Stimulated activated naive CD8-positive, alpha-beta T cell treated with anti-CD3 and anti-CD28 coated beads, Interleukin-15, amount 100 ng/mL, for 72 hours (primary cell): ENCODE results near the gene CAMK2B.
"Not testable (repeated sequence)": the region's sequence is repeated elsewhere in the genome, so short reads cannot be mapped to it uniquely, and the experiment has no call there.

Source experiments
- ATAC-seq: fragments of 150-1000 bp; cut with Tn5 transposase; 2 replicates; pipeline ENCODE4 v1.10.0; 2021; ENCODE audit warnings: mild to moderate bottlenecking, moderate library complexity
- DNase-seq, 2 donors: peaks; one replicate each; pipeline ENCODE4 v3.0.0; 2021 to 2022
- H3K27ac Mint-ChIP-seq, 2 donors: one replicate each; pipeline ENCODE4 v1.8.0; 2022; ENCODE audit warnings: mild to moderate bottlenecking in 2 of 2, mixed read lengths in 2 of 2, moderate library complexity in 2 of 2
- H3K27me3 Mint-ChIP-seq: one replicate; pipeline ENCODE4 v1.8.0; 2022; ENCODE audit warnings: mixed read lengths
- H3K4me1 Mint-ChIP-seq: one replicate; pipeline ENCODE4 v1.8.0; 2022; ENCODE audit warnings: mild to moderate bottlenecking, mixed read lengths
- H3K4me3 Mint-ChIP-seq, 2 donors: one replicate each; pipeline ENCODE4 v1.8.0; 2022; ENCODE audit warnings: mild to moderate bottlenecking in 2 of 2, mixed read lengths in 2 of 2, moderate library complexity in 1 of 2
- H3K9me3 Mint-ChIP-seq, 2 donors: one replicate each; pipeline ENCODE4 v1.8.0; 2022; ENCODE audit warnings: mixed read lengths in 2 of 2

CAMK2B gene

DNA sequence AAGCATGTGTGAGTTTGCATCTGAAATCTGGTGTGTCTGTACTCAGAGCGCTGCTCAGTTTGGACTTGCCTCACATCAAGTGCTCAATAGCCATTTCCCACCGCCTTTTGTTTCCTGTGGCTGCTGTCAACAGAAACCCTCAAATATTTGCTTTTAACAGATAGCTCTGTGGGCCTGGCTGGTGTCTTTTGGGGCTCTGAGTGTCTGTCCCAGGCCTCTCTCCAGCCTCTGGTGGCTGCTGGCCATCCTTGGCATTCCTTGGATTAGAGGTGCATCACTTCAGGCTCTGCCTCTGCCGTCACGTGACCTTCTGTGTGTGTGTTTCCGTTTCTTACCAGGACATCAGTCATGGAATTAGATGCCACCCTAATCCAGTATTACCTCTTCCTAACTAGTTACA is 115.3 kb downstream of the CAMK2B start:
- H3K4me3 Mint-ChIP-seq: no peak overlapping the region
- peaks cover 11% of the 10 kb centered on the region for H3K4me1 Mint-ChIP-seq
- H3K27ac Mint-ChIP-seq: peak overlapping the region in 1 of 2 donors; percentile 40
- H3K27me3 Mint-ChIP-seq: no peaks in the 10 kb centered on the region
- no peaks in the 10 kb centered on the region for H3K9me3 Mint-ChIP-seq
- ATAC-seq: no peak
- no peak for DNase-seq

- no peak for ATAC-seq
- H3K9me3 Mint-ChIP-seq: no peaks in the 10 kb centered on the region
- peaks cover 15% of the 10 kb centered on the region for H3K4me1 Mint-ChIP-seq
- no peaks in the 10 kb centered on the region for H3K27me3 Mint-ChIP-seq
- no peak for DNase-seq
- H3K27ac Mint-ChIP-seq: no peak overlapping the region
- H3K4me3 Mint-ChIP-seq: no peak overlapping the region
Observed at GRCh38 chr7:44208085-44208484, 117.3 kb downstream of the CAMK2B start.

GRCh38 chr7:44206008-44206407 is 119.4 kb downstream of the CAMK2B start:
- DNase-seq: no peak
- Mint-ChIP-seq H3K27ac (no peak overlapping the region), H3K27me3 (no peaks in the 10 kb centered on the region), H3K4me1 (peaks cover 28% of the 10 kb centered on the region), H3K9me3 (no peaks in the 10 kb centered on the region), H3K4me3 (no peak overlapping the region)
- no peak for ATAC-seq

DNA sequence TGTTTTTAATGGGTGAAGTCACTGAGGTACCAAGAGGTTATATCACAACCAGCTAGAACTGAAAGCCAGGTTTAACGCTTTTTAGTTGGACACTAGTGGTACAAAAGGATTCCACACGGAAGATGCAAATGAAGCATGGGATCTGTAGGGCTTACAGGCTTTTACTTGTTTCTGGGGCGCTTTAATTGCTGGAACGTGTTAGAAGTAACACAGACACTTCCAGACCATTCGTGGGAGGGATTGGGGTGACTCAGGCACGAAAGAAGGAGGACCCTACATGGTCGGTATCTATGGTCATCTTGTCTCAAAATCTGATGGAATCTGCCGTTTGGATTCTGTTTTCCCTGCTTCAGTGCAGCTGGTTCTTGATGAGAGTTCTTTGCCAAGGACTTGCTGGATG is 123.6 kb downstream of the CAMK2B start:
- Mint-ChIP-seq H3K27ac (peak overlapping the region; percentile 78 to 96), H3K4me3 (peak overlapping the region; percentile 85 to 93), H3K9me3 (no peaks in the 10 kb centered on the region), H3K27me3 (peaks cover 8% of the 10 kb centered on the region), H3K4me1 (peaks cover 31% of the 10 kb centered on the region)
- no peak for ATAC-seq
- DNase-seq: no peak

DNA sequence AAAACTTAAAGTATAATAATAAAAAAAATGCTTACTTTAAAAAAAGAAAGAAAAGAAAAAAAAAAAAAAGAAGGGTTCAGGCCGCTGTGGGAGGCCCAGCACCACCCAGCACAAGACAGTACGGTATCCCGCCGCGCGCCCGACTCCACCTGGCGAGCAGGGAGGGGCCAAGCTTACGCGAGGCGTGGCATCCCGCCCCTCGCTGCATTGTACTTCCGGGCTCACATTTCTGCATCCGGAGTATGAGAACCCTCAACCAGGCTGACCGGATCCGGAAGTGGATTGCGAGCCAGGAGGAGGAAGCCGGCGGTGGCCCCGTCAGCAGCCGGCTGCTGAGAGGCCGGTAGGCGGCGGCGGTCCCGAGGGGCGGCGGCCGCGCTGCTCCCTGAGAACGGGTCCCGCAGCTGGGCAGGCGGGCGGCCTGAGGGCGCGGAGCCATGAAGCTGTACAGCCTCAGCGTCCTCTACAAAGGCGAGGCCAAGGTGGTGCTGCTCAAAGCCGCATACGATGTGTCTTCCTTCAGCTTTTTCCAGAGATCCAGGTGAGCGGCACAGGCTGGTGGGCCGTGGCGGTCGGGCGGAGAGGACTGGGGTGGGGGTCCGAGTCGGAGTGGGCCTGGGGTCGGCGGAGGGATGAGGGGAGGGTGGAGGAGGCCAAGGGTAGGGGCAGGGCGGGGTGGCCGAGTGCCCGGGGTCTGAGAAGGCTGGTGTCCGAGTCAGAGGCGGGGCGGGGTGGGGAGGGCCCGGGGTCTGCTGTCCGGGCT is 124.5 kb downstream of the CAMK2B start, which contains the start of gene YKT6:
TSS of gene YKT6 (plus strand) at position 280 of the 763 bp plus-strand sequence. CDS start at position 438, 158 bp downstream.
- H3K4me3 Mint-ChIP-seq: peak within 1 kb of the TSS; percentile 85 to 93
- peak; percentile 91 to 97 for DNase-seq
- H3K27ac Mint-ChIP-seq: peak within 1 kb of the TSS; percentile 94 to 96
- peak; percentile 99 for ATAC-seq
- H3K9me3 Mint-ChIP-seq: no peaks in the 10 kb centered on the region
- H3K4me1 Mint-ChIP-seq: peaks cover 37% of the 10 kb centered on the region
- H3K27me3 Mint-ChIP-seq: peaks cover 8% of the 10 kb centered on the region

GRCh38 chr7:44200163-44200562 is 125.2 kb downstream of the CAMK2B start:
- H3K27me3 Mint-ChIP-seq, DNase-seq, ATAC-seq, H3K9me3 Mint-ChIP-seq, H3K27ac Mint-ChIP-seq: not testable (repeated sequence)
- Mint-ChIP-seq H3K4me1 (peaks cover 37% of the 10 kb centered on the region), H3K4me3 (peak overlapping the region; percentile 49 to 73)

- DNase-seq: no peak
- Mint-ChIP-seq H3K27ac (no peak overlapping the region), H3K4me1 (peaks cover 34% of the 10 kb centered on the region), H3K27me3 (peaks cover 11% of the 10 kb centered on the region), H3K4me3 (no peak overlapping the region), H3K9me3 (peaks cover 0 to 8% of the 10 kb centered on the region in 2 donors)
- ATAC-seq: no peak
Observed at GRCh38 chr7:44197474-44197873, 127.9 kb downstream of the CAMK2B start.

- Mint-ChIP-seq H3K27me3 (peaks cover 15% of the 10 kb centered on the region), H3K9me3 (peaks cover 0 to 8% of the 10 kb centered on the region in 2 donors), H3K4me3 (no peak overlapping the region), H3K27ac (no peak overlapping the region), H3K4me1 (peaks cover 27% of the 10 kb centered on the region)
- no peak for ATAC-seq
- DNase-seq: peak; percentile 36 to 37
Observed at GRCh38 chr7:44196450-44196872, 128.9 kb downstream of the CAMK2B start.

- Mint-ChIP-seq H3K27ac (peak overlapping the region in 1 of 2 donors; percentile 41), H3K27me3 (peaks cover 15% of the 10 kb centered on the region), H3K9me3 (peaks cover 0 to 8% of the 10 kb centered on the region in 2 donors), H3K4me1 (peaks cover 27% of the 10 kb centered on the region), H3K4me3 (no peak overlapping the region)
- DNase-seq: no peak
- no peak for ATAC-seq
Observed at GRCh38 chr7:44195889-44196288, 129.5 kb downstream of the CAMK2B start.

DNA sequence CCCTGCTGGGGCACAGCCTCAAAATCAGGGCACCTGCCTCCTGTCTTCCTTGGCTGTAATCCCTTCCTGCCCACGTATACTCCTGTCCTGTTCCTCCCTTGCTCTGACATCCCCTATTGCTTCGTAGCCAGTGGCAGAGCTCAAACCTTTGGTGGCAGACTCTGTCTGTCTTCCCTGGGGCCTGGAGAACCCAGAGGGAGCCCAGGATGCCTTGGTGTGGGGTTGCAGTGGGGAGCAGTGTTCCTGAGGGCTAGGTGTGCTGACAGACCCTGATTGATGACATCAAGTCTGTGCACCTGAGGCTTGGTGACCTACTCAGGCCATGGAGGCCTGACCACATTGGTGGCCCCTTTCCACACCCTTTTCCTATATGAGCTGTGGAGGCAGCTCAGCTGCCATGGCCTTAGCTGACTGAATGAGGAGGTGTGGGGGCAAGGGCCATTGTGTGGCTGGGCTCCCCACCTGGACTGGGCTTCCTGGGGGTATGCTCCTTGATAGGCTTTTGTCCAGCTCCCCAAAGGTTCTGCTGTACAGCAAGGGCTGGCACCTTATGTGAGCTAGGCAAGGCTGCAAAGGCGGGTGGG is 130.7 kb downstream of the CAMK2B start:
- ATAC-seq (no peak), DNase-seq (no peak)
- H3K4me1 Mint-ChIP-seq: peaks cover 22% of the 10 kb centered on the region
- peaks cover 0 to 8% of the 10 kb centered on the region in 2 donors for H3K9me3 Mint-ChIP-seq
- H3K27ac Mint-ChIP-seq: no peak overlapping the region
- H3K27me3 Mint-ChIP-seq: peaks cover 15% of the 10 kb centered on the region
- peak overlapping the region in 1 of 2 donors; percentile 35 for H3K4me3 Mint-ChIP-seq

GRCh38 chr7:44194069-44194468 is 131.3 kb downstream of the CAMK2B start:
- Mint-ChIP-seq H3K27ac (peak overlapping the region in 1 of 2 donors; percentile 65), H3K9me3 (peaks cover 0 to 8% of the 10 kb centered on the region in 2 donors), H3K4me3 (peak overlapping the region; percentile 2 to 12), H3K27me3 (peaks cover 15% of the 10 kb centered on the region), H3K4me1 (peaks cover 22% of the 10 kb centered on the region)
- ATAC-seq: peak; percentile 82
- DNase-seq: peak; percentile 37 to 57

DNA sequence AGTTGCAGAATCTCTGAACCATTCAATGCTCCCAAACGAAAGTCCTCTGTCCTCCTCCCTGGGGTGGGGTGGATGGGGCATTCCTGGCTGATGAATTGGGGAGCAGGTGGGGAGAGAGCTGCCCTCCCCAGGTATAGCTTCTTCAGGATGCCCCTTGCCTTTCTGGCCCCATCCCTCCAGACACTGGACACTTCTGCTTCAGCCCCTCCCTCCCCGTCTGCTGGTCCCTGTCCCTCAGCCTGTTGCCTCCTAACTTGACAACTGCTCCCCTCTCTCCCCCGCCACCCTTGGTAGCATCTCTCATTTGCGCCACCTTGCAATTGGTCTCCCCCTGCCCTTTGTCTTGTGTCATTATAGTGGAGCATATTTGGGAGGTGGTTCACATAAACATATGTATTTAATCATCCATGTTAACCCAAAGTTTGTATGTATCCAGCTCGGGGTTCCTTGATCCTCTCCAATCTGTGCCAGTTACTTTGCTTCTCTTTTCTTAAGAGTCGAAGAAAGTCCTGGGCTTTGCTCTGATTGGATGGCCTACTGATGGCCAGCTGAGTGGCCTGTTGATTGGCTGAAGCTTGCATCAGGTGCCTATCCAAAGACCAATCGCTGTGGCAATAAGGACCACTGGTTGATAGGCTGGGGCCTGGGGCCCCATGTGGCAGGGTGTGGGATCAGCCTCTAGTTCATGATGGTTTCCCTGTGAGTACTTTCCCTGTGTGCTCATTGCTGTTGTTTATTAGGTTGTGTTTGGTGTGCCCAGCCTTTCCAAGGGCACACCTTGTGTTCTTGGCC is 132.2 kb downstream of the CAMK2B start:
- peak; percentile 38 for ATAC-seq

DNA sequence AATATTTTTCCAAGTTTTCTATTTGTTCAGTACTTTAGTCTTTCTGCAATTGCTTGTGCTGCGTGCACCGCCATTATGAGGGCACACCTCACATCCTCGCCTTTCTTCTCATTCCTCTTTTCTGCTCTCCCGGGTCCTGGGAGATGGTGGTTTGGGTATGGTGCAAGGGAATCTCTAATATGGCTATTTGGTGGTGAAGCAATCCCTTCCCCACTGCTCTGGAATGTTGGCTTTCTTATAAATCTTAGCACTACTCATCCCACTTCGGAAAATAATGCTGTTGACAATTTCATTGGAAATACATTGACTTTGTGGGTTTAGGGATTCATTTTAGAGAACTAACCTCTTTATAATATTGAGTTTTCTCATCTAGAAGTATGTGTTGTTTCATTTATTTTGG is 134.2 kb downstream of the CAMK2B start:
- no peak overlapping the region for H3K4me3 Mint-ChIP-seq
- peaks cover 0 to 8% of the 10 kb centered on the region in 2 donors for H3K9me3 Mint-ChIP-seq
- no peak for ATAC-seq
- H3K27me3 Mint-ChIP-seq: peaks cover 7% of the 10 kb centered on the region
- H3K4me1 Mint-ChIP-seq: peaks cover 16% of the 10 kb centered on the region
- H3K27ac Mint-ChIP-seq: no peak overlapping the region
- DNase-seq: no peak

More for the DNA sequence above, 132.2 kb downstream of the CAMK2B start:
- H3K4me3 Mint-ChIP-seq: no peak overlapping the region
- H3K9me3 Mint-ChIP-seq: peaks cover 0 to 8% of the 10 kb centered on the region in 2 donors
- peaks cover 15% of the 10 kb centered on the region for H3K27me3 Mint-ChIP-seq
- H3K4me1 Mint-ChIP-seq: peaks cover 22% of the 10 kb centered on the region
- H3K27ac Mint-ChIP-seq: peak overlapping the region in 1 of 2 donors; percentile 65
- DNase-seq: no peak

DNA sequence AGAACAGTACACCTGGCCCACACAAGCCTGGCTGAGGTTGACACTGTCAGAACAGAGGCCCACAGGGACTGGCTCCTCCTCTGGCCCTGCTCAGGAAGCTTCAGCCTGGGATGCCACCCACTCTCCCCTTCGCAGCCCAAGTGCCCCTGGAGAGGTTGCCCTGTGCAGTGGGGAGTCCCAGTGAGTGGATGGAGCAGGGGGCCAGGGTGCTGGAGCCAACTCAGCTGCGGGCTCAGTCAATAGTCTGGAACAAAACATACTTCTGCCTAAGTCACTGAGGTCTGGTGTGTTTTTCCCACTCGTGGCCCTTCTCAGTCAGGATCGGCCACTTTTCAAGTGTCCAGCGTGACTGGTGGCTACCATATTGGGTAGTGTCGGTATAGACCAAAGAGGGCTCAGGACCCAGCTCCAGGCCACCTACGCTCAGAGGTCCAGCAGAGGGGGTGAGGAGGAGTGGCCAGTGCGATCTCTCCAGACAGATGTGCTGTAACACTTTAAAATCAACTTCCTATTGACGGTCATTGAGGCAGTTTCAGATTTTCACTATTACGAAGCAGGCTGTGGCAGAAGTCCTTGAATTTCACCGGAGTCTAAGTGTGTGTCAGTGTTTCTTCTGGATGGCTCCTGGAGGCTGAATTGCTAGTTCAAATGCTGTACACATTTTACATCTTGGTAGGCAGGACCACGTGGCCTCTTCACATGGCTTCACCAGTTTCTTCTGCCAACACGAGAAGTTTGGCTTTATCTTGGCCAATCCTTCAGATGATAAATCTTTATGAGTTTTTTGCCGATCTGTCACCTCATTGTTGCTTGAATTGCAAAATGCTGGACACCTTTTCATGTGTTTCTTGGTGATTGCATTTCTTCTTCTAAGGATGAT is 135.2 kb downstream of the CAMK2B start:
- H3K4me3 Mint-ChIP-seq: no peak overlapping the region
- H3K4me1 Mint-ChIP-seq: peaks cover 13% of the 10 kb centered on the region
- ATAC-seq: no peak
- DNase-seq: no peak
- H3K27ac Mint-ChIP-seq: no peak overlapping the region
- peaks cover 7% of the 10 kb centered on the region for H3K27me3 Mint-ChIP-seq
- H3K9me3 Mint-ChIP-seq: peaks cover 0 to 8% of the 10 kb centered on the region in 2 donors
